Germinal center (tissue), 1 donor: Measurements from ENCODE around the gene HMGN3.

Experiments
- DNase-seq: peaks from one replicate; pipeline ENCODE4 v3.0.0; 2012; ENCODE audit warnings: mixed read lengths, low spot score

Gene HMGN3

DNA sequence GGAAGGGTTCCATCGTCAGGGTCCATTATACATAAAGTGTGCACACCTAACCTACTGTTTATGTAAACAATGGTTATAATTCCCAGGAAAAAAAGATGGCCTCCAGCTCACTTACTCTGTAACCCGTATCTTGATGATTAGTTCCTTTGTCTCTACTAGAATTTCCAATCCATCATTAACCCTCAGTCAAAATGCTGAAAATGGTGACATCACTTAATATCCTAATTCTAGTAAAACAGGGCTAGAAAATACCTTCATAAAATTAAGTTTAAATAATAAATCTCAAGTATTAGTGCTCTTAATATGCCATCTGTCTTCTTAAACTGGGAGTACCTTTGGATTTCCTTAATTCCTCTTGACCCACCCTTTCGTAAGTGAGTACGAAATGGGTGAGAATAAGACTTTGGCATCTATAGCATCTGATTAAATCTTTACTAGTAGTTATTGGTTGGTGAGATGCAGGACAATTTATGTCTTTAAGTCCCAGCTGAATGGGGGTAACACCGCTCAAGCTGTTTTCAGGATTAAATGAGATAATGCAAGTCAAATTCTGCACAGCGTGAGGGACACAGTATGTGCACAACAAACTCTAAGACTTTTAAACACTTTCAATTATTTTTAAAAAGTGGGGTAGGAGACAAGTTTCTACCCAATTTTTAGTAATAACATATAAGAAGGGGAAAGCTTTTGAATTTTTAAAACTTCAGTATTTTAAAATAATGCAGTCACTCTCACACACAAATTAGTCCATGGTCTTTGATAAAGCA is 1.6 kb downstream of the HMGN3 start:
- DNase-seq, result no peak

DNA sequence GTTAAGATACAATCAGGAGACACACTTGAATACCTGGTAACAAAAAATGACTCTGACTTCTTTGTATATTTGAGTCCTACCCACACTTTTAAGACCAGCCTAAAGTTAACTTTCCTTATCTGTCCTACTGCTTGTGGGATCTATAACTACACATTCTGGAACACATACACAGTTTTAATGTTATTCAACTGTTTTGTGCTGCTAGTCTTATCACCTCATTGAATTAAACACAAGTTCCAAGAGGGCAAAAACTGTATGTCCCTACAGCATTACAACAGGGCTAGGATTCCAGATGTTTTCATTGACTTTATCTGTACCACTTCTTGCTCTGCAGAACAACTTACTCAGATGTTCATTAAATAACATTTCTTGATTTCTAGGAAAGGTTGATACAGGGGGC is 2.8 kb downstream of the HMGN3 start:
- DNase-seq, result no peak

DNA sequence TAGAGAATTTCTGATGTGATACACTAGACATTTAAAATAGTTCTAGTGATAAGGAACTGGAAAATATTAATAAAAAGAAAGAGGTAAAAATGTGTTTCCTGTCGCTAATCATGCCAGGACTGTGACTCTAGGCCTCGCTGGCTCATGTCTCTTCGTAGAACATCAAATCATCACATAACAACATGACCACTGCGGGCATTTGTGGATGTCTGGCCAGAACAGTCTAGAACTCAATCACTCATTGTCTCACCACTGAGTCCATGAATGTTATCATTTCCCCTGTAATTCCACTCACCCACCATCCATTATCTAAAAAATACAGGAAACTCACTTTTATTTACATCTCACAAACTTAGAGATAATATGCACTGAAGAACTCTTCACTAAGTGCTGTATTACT is 3.4 kb downstream of the HMGN3 start:
- no peak for DNase-seq

DNA sequence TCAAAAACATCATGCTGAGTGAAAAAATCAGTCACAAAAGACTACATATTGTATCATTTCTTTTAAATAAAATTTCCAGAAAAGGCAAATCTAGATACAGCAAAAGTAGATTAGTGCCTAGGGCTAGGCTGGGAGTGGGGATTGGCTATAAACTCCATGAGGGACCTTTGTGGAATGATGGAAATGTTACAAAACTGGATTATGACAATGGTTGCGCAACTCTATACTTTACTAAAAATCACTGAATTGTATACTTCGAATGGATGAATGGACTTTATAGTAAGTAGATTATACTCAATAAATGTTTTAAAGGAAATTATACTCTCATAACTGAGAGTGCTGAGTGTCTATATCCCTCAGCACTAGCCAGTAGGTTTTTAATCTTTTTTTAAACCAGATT is 4.3 kb downstream of the HMGN3 start:
- DNase-seq, result no peak

DNA sequence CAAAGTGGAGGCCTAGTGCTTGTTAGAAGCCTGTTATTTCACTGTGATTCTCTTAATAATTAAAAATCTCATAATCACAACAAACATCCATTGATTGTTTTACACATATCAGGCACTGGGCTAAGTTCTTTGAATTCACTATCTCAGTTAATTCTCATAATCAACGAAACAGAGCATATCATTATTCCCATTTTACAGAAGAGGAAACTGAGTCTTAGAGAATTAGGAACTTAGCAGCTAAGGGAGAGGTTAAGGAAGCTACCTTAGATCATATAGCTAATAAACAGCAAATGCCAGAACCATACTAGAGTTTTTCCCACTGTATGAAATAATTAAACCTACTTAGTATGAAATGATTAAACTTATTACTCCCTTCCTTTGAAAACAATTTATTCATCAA is 7.0 kb downstream of the HMGN3 start:
- no peak for DNase-seq

DNA sequence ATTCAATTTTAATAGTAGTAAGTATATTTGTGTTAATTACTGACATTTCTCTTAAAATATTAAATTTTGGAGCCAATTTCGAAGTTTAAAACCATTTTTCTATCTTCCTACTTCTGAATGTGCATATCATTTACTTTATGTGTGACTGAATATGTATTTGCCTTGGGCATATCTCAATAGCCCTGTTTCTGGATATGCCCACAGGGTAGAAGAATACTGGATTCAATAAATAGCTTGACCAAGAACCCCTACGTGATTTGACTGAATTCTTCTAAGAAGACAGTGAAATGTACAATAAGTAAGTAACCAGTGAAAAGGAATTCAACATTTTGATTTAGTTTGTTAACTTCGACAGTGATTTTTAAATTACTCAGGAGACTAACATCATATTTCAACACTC is 7.8 kb downstream of the HMGN3 start:
- DNase-seq, result no peak

DNA sequence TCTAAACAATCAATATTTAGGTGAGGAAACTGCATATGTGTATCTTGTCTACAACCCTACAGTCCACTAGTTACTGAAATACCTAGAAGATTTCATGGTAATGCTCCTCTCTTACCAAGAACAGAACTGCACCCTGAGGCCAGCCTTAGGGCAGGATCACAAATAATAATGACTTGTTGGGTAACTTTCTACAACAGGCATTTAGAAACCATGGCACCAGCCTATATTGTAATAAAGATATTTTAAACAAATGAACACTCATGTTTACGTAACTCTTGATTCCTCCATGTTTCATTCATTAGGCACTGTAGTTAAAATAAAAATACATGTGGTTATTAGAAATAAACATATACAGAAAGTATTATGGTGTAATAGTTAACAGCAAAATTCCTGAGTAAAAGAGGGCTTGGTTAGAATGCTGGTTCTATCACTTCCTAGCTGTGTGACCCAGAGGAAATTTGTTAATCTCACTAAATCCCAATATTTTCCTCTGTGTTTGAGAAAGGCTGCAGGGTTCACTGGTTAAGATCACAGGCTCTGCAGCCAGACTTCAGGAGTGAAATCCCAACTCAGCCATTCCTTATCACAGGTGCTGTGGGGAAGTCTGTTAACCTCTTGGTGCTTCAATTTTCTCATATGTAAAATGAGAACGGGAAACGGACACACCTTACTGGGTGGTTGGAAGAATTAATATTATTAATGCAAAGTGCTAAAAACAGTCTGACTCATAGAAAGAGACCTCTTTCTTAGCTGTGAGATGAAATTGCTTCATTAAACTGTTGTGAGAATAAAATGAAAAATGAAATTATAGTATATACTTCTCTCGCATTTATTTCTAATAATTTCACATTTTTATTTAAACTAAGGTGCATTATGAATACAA is 8.5 kb downstream of the HMGN3 start:
- DNase-seq, result no peak

DNA sequence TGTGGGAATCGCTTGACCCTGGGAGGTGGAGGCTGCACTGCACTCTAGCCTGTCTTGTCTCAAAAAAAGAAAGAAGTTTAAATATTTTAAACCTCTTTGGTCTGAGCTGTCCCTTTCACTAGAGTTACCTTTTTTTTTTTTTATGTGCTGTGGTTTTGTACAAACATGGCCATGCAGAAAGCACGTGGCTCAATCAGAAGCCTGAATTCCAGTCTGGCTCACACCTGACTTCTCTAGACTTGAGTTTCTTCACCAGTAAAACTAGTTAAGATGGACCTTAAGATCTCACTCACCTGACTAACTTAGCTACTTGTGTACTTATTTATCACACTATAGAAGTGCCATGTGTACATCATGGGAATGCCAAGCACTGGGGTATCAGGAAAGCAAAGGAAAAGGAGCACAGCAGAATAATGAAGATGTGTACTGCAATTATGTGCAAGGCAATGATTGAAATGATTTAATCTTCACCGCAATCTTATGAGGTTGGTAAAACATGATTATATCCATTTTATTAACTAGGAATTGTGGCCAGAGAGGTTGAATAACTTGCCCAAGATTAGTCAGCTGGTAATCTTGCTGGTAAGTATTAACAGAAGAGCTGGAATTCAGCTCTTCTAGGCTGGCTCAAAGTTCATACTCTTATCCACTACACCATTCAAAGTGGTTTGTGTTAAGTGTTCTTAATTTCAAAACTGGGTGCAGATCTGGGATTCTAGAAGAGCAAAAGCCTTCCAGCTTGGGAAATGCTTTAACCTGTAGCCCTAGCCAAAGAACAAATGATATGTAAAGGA is 10.7 kb downstream of the HMGN3 start:
- no peak for DNase-seq

DNA sequence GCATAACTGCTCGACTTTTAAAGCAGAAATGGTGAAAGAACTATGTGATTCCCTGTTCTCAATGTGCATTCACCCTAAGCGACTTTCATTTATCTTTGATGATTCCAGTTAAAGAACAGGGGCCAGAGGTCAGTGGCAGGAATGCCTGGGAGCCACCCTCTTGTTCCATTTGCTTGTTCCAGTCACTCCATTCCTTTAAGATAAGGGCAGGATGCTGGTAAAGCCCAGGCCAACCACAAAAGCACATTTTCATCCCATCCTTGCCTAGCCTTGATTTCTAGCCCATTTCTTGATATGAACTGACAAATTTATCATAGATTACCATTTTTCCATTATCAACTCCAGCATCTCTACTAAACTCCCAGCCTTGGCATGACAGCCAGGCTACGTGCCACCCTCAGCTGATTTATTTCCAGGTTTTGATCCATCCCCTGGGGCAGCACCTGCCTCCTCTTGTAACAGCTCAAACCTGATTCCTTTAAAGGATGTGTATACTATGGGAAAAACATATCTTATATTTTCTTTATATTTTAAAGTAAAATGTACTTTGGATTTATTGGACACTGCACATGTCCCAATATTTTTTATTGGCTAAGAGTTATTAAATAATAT is 19.2 kb downstream of the HMGN3 start:
- no peak for DNase-seq

DNA sequence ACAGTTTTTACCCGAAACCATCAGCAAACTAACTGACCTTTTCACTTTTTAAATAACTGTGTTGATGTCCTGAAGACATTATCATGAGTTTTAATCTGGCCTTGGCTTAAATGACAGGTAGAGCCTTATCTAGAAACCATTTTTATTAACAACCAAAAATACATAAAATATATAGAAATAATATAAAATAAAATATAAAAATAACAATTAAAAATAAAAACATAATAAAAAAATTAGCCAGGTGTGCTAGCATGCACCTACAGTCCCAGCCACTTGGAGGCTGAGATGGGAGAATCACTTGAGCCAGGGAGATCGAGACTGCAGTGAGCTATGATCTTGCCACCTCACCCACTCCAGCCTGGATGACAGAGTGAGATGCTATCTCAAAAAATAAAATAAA is 21.6 kb downstream of the HMGN3 start:
- DNase-seq, result no peak

DNA sequence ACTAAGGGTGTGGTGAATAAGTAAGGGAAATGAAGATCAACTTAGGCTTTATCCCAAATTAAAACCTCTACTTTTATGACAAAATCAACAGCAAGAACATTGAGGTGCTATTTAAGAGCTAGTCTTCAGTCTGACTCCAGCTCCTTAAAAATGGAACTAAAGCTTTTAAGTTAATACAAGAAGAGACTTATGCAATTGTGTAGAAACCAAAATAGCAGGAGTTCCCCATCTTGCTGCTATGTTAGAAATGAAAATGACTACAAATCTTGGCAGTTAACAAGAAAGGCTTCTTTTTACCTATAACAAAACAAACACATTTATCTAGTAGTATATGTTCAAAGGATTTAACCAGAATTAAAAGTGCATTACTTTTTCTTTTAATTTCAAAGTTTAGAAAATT is 25.7 kb downstream of the HMGN3 start:
- no peak for DNase-seq

DNA sequence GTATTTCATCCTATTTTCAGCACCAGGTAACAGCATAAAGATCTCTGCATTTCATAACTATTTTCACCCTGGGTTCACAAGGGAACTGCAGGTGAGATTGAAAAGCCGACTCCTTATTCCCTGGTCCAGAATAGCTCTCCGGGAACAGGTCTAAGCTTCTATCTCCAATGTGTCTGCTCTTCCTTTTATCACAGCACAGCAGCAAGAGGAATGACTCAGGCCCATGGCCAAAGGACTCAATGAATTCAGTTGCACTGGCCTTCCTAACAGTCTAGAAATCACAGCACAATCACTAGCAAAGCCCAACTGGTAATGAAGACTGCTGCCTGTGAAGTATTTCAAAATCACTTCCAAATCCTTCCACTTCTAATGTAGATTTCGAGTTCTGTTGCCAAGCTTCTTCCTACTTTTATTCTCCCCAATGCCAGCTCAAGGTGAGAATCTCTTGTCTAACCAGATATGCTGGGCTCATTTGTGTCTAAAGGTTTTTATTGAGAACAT is 30.7 kb downstream of the HMGN3 start:
- no peak for DNase-seq

DNA sequence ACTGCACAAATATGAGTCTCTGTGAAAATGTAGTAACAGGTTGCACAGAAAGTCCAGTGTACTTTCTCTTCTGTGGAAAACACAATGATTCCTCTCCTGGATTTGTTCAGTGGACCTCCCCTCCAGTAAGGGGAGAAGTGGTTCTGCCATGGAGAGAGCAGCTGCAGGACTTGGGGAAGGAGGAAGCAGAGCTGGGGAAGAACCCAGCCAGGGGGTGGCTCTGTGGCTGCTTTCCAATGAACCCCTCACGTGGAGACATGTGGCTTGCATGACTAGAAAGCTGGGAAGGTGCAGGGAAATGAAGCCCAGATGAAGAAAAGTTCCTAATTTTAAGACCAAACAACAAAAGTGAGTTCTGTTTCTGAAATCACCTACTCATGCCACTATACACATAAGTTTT is 31.9 kb downstream of the HMGN3 start:
- DNase-seq, result no peak

DNA sequence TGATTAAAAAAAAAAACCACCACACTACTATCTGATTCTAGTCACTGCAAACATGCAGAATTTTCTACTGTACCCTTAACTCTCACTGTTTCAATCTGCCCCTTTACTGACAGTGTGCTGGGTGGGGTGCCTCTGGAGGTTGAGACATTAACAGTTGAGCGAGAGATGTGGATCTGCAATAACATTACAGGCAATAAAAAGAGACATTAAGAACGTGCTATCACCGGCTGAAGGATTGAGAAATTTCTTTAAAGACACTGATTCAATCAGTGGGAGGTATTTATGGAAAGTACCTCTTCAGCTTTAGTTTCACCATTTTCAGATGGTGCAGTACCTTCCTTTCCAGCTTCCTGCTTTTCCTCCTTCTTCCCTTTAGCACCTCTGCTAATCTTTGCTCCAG is 32.5 kb downstream of the HMGN3 start:
- DNase-seq, result no peak

DNA sequence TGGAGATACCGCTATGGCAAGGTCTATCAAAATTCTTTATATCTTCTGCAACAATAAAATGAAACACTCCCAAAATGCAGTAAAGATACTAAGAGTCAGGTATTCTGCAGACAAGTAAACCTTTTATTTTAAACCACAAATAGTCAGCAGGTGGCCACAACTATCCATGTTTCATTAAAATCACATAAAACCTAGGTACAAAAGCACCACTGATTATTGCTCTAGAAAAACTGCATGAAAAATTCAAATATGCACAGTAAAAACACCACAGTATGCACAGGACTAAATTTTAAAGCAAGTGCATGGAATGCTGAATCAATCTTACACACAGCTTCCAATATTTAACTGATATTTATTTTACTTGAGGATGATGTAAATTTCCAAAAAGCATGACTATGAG is 33.3 kb downstream of the HMGN3 start:
- no peak for DNase-seq

DNA sequence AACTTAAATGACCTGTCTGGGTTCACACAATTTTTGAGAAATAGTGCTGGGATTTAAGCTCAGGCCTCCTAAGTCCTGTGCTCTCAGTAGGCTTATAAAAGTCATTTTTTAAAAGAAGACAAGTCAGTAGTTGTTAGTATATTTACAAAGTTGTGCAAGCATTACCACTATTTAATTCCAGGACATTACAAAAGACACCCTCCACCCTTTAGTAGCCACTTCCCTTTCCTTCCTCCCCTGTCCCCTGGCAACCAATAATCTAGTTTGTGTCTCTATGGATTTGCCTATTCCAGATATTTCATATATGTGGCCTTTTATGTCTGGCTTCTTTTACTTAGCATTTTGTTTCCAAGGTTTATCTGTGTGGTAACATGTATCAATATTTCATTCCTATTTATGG is 37.6 kb downstream of the HMGN3 start:
- DNase-seq, result no peak

DNA sequence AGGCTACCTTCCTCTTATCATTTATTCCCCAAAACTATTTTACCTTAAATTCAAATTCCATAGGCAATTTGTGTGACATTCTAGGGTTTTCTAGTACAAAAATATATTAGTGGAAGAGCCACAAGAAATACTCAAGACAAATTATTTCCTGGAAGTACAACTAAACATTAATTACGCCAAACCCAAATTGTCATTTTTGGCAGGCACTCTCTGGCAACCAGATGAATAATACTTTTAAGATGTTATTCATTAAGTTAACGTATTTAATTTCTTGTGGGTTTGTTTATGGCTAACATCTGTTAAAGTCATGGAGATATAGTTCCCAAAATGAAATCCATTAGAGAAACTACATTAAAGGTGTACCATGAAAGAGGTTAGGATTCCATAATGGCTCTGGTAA is 40.5 kb downstream of the HMGN3 start:
- no peak for DNase-seq

DNA sequence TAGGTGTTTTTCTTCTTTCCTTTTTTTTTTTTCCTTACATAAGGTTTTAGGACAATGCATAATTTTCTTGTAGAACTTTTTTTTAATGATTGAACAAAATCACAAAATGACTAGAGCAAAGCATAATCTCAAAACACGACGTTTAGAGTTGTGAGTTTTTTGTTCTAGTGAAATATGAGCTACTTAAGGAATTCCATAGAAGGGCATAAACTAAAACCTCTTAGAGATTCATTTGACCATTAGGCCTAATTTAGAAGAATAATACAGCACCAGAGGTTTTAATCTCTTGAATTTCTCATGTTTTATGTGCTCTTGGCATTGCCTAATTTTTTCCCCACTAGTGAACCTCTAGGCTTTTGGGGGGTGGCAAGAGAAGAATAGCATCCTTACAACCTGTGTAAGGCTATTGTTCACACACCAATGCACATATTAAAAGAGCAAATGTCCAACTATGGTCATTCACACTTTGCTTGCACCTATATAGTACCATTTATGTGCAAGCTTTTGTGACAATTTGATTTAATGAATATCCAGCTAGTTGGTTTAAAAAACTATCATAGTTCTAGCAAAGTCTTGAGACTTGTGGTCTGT is 44.6 kb downstream of the HMGN3 start:
- DNase-seq, result no peak

DNA sequence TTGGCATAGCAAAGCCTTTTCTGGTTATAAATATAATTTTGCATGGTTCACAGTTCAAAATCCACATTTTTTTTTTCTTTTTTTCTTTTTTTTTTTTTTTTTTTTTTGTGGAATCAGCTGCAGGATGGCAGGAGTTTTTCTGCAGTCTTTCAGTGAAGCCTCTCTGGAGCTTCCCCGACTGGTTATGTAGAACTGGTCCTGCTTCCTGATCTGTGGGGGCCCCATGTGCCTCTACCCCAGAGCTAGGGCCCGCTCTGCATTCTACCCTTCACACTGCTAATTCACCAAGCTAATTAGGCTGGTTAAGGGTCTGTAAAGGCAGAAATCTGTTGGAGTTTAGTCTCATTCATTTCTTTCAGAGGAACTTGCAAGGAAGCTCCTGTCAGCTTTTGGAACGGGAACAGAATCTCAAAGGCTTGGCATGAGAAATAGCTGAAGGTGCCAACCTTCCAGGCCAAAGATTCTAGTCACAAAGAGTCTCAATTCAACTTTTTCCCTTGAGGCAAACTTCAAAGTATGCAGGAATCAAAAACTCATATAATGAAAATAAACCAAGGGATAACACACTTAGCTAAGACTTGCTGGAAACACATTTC is 45.5 kb downstream of the HMGN3 start:
- DNase-seq, result no peak

DNA sequence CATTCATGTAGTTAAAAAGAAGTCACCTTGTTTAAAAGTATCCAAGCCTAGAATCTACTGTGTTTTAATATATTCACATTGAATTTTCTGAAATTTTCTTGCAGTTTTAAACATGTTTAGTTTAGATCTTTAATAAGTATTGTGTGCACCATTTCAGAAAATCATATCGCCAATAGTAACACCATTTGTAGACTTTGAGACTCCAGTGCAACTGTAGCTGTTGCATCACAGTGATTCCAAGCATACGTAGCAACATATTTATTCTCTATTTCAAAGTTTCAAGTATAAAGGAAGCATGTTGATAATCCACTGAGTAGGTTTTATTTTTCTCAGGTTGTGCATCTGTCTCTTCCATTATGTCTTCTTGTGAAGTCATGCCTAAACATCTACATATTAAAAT is 46.4 kb downstream of the HMGN3 start:
- DNase-seq, result no peak

DNA sequence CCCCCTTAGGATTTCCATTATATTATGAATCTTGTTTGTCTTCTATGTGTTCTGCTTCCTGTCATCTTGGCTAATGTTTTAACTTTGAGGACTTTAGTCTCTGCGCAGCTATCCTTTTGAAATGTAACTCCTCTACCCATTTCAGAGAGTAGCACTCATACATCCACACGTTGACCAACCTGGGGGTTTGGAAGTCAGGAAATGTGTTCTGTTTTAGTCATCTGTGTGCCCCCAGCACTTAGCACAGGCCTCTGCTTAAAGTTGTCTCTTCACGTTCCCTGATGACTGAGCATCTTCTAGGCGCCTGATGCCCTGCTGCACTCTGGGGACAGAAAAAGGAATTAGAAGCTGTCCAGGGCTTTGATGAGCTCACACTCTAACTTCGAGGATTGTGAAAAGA is 47.9 kb downstream of the HMGN3 start:
- no peak for DNase-seq
